Cardiac atrium fibroblast (primary cell): ENCODE results near the gene CPEB2. TPM values are rescaled to one million over a fixed set of nuclear protein-coding genes. Genes with fewer than 3 reads are reported as not detected.

Experiments used
- total RNA-seq: library from RNA; depleted of rRNA; stranded (reverse); fragments of >200 nt; gene quantifications from 2 replicates; pipeline ENCODE4 v1.2.3, GENCODE V29; 2015

Gene CPEB2
- 9.6 and 12.0 TPM in 2 replicates for total RNA-seq

GRCh38 chr4:15001869-15002658 is at the start of gene CPEB2:
Gene CPEB2 (plus strand): TSS chr4:15002481. CDS start chr4:15002674, 193 bp downstream.

